NCI-H146 treated with DMSO at 0.1 percent for 48 hours (cell line): ENCODE measurements around the gene MYO5C.
A peak's percentile ranks its signal among the peaks of the same experiment; 100 is the strongest.

Experiments
- DNase-seq: peaks from one replicate; lab custom pipeline; 2025; ENCODE audit not compliant: unreplicated experiment; lab: John Stamatoyannopoulos, UW

MYO5C gene

GRCh38 chr15:52218371-52218770 lies 77.2 kb downstream of the MYO5C start:
- no peak for DNase-seq

- no peak for DNase-seq
These were observed 78.4 kb downstream of the MYO5C start for GRCh38 chr15:52217186-52217585.

GRCh38 chr15:52214553-52214952 lies 81.1 kb downstream of the MYO5C start:
- DNase-seq = no peak

GRCh38 chr15:52213206-52213605 lies 82.4 kb downstream of the MYO5C start:
- DNase-seq = no peak

- peak; percentile 5 for DNase-seq
These were observed 87.2 kb downstream of the MYO5C start for GRCh38 chr15:52208306-52208946.

GRCh38 chr15:52207191-52207590 lies 88.4 kb downstream of the MYO5C start:
- no peak for DNase-seq

- DNase-seq = no peak
These were observed 89.2 kb downstream of the MYO5C start for GRCh38 chr15:52206446-52206845.

- no peak for DNase-seq
These were observed 90.9 kb downstream of the MYO5C start for GRCh38 chr15:52204657-52205056.

GRCh38 chr15:52200831-52201365 lies 94.7 kb downstream of the MYO5C start:
- no peak for DNase-seq

- DNase-seq = no peak
These were observed 96.3 kb downstream of the MYO5C start for GRCh38 chr15:52199271-52199670.

GRCh38 chr15:52196891-52197290 lies 98.7 kb downstream of the MYO5C start:
- DNase-seq = no peak

- no peak for DNase-seq
These were observed 101.8 kb downstream of the MYO5C start for GRCh38 chr15:52193791-52194190.

- no peak for DNase-seq
These were observed 102.3 kb downstream of the MYO5C start for GRCh38 chr15:52193321-52193720.

GRCh38 chr15:52191207-52191606 lies 104.4 kb downstream of the MYO5C start, which contains the start of gene GNB5:
Gene GNB5 (minus strand): TSS chr15:52191392. CDS start chr15:52184676, 6,716 bp downstream.
- no peak for DNase-seq

- no peak for DNase-seq
These were observed 108.7 kb downstream of the MYO5C start for GRCh38 chr15:52186651-52187486.

GRCh38 chr15:52185151-52185561 lies 110.4 kb downstream of the MYO5C start:
- no peak for DNase-seq

- DNase-seq = no peak
These were observed 110.9 kb downstream of the MYO5C start for GRCh38 chr15:52184721-52185120.

GRCh38 chr15:52183562-52184173 lies 111.9 kb downstream of the MYO5C start:
- no peak for DNase-seq

GRCh38 chr15:52181938-52182780 lies 113.4 kb downstream of the MYO5C start:
- DNase-seq = no peak

GRCh38 chr15:52180851-52181450 lies 114.7 kb downstream of the MYO5C start:
- DNase-seq = no peak
